GM23338 (cell line): ENCODE measurements around the gene PTH1R. TPM values are rescaled to one million over a fixed set of nuclear protein-coding genes. Genes with fewer than 3 reads are reported as not detected.

Source experiments
- ATAC-seq: fragments of 200-7000 bp; cut with Tn5 transposase; 3 replicates; pipeline ENCODE4 v1.9.1; 2020
- DNase-seq: peaks from one replicate; pipeline ENCODE4 v3.0.0-alpha.2; 2015; ENCODE audit warnings: low spot score
- H2AFZ ChIP-seq: fragments of 200-600 bp; sonication (generic); 2 replicates; pipeline ENCODE4 v1.8.0; 2016; ENCODE audit warnings: antibody characterized with exemption, mild to moderate bottlenecking, moderate library complexity
- H3F3A ChIP-seq: fragments of 200-600 bp; sonication (generic); replicated peaks from 2 replicates; pipeline ENCODE4 v1.8.0; 2017; ENCODE audit warnings: antibody characterized with exemption, mixed run types, low read depth
- H3K27ac ChIP-seq: fragments of 200-600 bp; sonication (generic); 2 replicates; pipeline ENCODE4 v1.6.1; 2016; ENCODE audit warnings: low read depth
- H3K27me3 ChIP-seq: fragments of 200-600 bp; sonication (generic); 2 replicates; pipeline ENCODE4 v1.8.0; 2016; ENCODE audit warnings: mild to moderate bottlenecking, mixed run types, moderate library complexity; ENCODE audit not compliant: insufficient read depth
- H3K36me3 ChIP-seq: fragments of 200-600 bp; sonication (generic); 2 replicates; pipeline ENCODE4 v1.8.0; 2016; ENCODE audit warnings: mild to moderate bottlenecking; ENCODE audit not compliant: insufficient read depth
- H3K4me1 ChIP-seq: fragments of 200-600 bp; sonication (generic); 2 replicates; pipeline ENCODE4 v1.8.0; 2016; ENCODE audit warnings: mild to moderate bottlenecking, moderate library complexity; ENCODE audit not compliant: insufficient read depth
- H3K4me2 ChIP-seq: fragments of 200-600 bp; sonication (generic); 2 replicates; pipeline ENCODE4 v1.7.1; 2017; ENCODE audit warnings: mixed run types
- H3K4me3 ChIP-seq: fragments of 200-600 bp; sonication (generic); 2 replicates; pipeline ENCODE4 v1.6.1; 2016; ENCODE audit warnings: mixed run types
- H3K79me2 ChIP-seq: fragments of 200-600 bp; sonication (generic); replicated peaks from 2 replicates; pipeline ENCODE4 v1.8.0; 2017; ENCODE audit warnings: mild to moderate bottlenecking; ENCODE audit not compliant: insufficient read depth
- H3K9me2 ChIP-seq: fragments of 200-600 bp; sonication (generic); 2 replicates; pipeline ENCODE4 v1.8.0; 2017; ENCODE audit not compliant: insufficient read depth
- H4K20me1 ChIP-seq: fragments of 200-600 bp; sonication (generic); replicated peaks from 2 replicates; pipeline ENCODE4 v1.8.0; 2017; ENCODE audit warnings: mild to moderate bottlenecking; ENCODE audit not compliant: insufficient read depth
- H3K27ac Mint-ChIP-seq: 2 replicates; pipeline ENCODE4 v1.8.0; 2020; ENCODE audit warnings: inconsistent platforms, mild to moderate bottlenecking, moderate library complexity, mixed read lengths
- H3K27me3 Mint-ChIP-seq: 3 replicates; pipeline ENCODE4 v1.8.0; 2022; ENCODE audit warnings: low read depth, mild to moderate bottlenecking, moderate library complexity, mixed read lengths, inconsistent platforms; ENCODE audit not compliant: insufficient read depth, poor library complexity
- H3K36me3 Mint-ChIP-seq: 3 replicates; pipeline ENCODE4 v1.8.0; 2021; ENCODE audit warnings: low read depth, mild to moderate bottlenecking, inconsistent platforms, moderate library complexity, mixed read lengths
- H3K4me1 Mint-ChIP-seq: 3 replicates; pipeline ENCODE4 v1.8.0; 2020; ENCODE audit warnings: mild to moderate bottlenecking, inconsistent platforms, mixed read lengths
- H3K4me3 Mint-ChIP-seq: 3 replicates; pipeline ENCODE4 v1.8.0; 2021; ENCODE audit warnings: moderate library complexity, mild to moderate bottlenecking, inconsistent platforms, mixed read lengths
- H3K9me3 Mint-ChIP-seq: 3 replicates; pipeline ENCODE4 v1.8.0; 2020; ENCODE audit warnings: moderate library complexity, mild to moderate bottlenecking, inconsistent platforms, mixed read lengths
- CTCF ChIP-seq, 2 experiments: fragments of 200-600 bp in 1 of 2; sonication (generic) in 1 of 2; conservative IDR thresholded peaks; 2 replicates each; pipeline versions ENCODE4 v1.5.1 to v1.6.1; 2016 to 2017; ENCODE audit warnings: antibody characterized with exemption in 2 of 2, low read depth in 2 of 2, mild to moderate bottlenecking in 2 of 2, moderate library complexity in 1 of 2
- EZH2phosphoT487 ChIP-seq: fragments of 200-600 bp; sonication (generic); IDR thresholded peaks from one replicate; pipeline ENCODE4 v1.8.1; 2018; ENCODE audit warnings: antibody characterized with exemption; ENCODE audit not compliant: unreplicated experiment
- JUNB ChIP-seq: IDR thresholded peaks from one replicate; pipeline ENCODE4 v1.6.1; 2016; ENCODE audit warnings: antibody characterized with exemption; ENCODE audit not compliant: unreplicated experiment
- NANOG ChIP-seq: IDR thresholded peaks from 2 replicates; pipeline ENCODE4 v1.6.1; 2016; ENCODE audit warnings: antibody characterized with exemption, borderline replicate concordance
- REST ChIP-seq: IDR thresholded peaks from one replicate; pipeline ENCODE4 v1.6.1; 2018; ENCODE audit warnings: antibody characterized with exemption; ENCODE audit not compliant: unreplicated experiment
- STAT1 ChIP-seq: IDR thresholded peaks from one replicate; pipeline ENCODE4 v1.6.1; 2016; ENCODE audit warnings: antibody characterized with exemption; ENCODE audit not compliant: unreplicated experiment
- ZNF114 ChIP-seq: fragments of 250-450 bp; sonication (Bioruptor Pico); IDR thresholded peaks from 2 replicates; pipeline ENCODE4 v1.5.0; 2020; ENCODE audit warnings: mild to moderate bottlenecking, moderate library complexity
- ZNF331 ChIP-seq: fragments of 250-450 bp; sonication (Bioruptor Pico); IDR thresholded peaks from 2 replicates; pipeline ENCODE4 v1.5.0; 2020; ENCODE audit warnings: low read depth, mild to moderate bottlenecking, moderate library complexity
- polyA plus RNA-seq: library from polyadenylated mRNA; unstranded; fragments of >200 nt; fragmentation: Nextera tagmentation; extraction: Ambion mirVana; gene quantifications from 2 replicates; pipeline ENCODE4 v1.2.1, GENCODE V29; 2016
- total RNA-seq: library from RNA; depleted of rRNA; stranded (reverse); fragments of >200 nt; shearing (Covaris generic); gene quantifications from 2 replicates; pipeline ENCODE4 v1.2.3, GENCODE V29; 2014
- TF ChIP-seq, protein P1 (sequence below): fragments of 250-450 bp; sonication (Bioruptor Pico); IDR thresholded peaks from 2 replicates; pipeline ENCODE4 v1.5.0; 2020; ENCODE audit warnings: mild to moderate bottlenecking, moderate library complexity

Gene PTH1R
- total and polyA plus RNA-seq, 2 experiments from 2014 or later: 1.3 to 1.9 TPM

- TF ChIP-seq REST (no peak), CTCF (conservative IDR thresholded peaks at IDR 0.05; ENCODE audit: low read depth in 2 of 2) (no peak), ZNF114 (CRISPR knock-in tag) (no peak)
Observed at GRCh38 chr3:46921041-46921440, 43.5 kb downstream of the PTH1R start (continued).

DNA sequence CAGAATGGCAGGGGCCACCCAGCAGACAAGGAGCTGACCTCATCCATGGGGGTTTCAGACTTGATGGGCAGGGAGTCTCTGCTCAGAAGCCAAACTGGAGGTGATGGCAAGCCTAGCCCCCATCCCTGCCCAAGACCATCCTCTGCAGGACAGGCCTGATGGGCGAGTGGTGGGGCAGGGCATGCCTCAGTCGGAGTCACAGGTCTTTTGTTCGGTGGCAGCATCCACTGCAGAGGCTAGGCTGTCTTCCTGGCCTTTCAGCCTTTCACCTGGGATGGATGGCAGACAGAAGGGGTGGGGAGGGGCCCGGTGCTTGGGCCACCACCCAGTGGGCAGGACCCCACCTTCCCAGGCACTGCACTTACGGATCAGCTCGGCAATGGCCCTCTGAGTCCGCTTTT is 44.4 kb downstream of the PTH1R start:
- H3K27me3 Mint-ChIP-seq: peaks cover 7% of the 10 kb centered on the region
- Histone ChIP-seq H2AFZ (no peak overlapping the region), H3K9me2 (no peaks in the 10 kb centered on the region; the same call in 1 of the 2 replicates), H3K27me3 (no peaks in the 10 kb centered on the region), H3K4me1 (no peaks in the 10 kb centered on the region), H3K79me2 (no peaks in the 10 kb centered on the region), H3K27ac (no peak overlapping the region), H3F3A (0 out of 2 replicates have a peak, but pooled peaks cover 13% of the 10 kb centered on the region), H4K20me1 (peaks cover 14% of the 10 kb centered on the region; the same call in 1 of the 2 replicates), H3K4me2 (no peak overlapping the region), H3K36me3 (peaks cover 37% of the 10 kb centered on the region), H3K4me3 (no peak overlapping the region)
- H3K4me1 Mint-ChIP-seq: no peaks in the 10 kb centered on the region
- no peak for ATAC-seq
- no peak overlapping the region for H3K4me3 Mint-ChIP-seq
- no peak overlapping the region for H3K27ac Mint-ChIP-seq
- H3K36me3 Mint-ChIP-seq: peaks cover 75% of the 10 kb centered on the region
- DNase-seq: no peak
- H3K9me3 Mint-ChIP-seq: peaks cover 14% of the 10 kb centered on the region; the same call in 2 of the 3 replicates
- TF ChIP-seq JUNB (no peak), ZNF331 (CRISPR knock-in tag) (no peak), EZH2phosphoT487 (no peak), REST (no peak), STAT1 (no peak), NANOG (no peak)
- TF ChIP-seq, protein P1, sequence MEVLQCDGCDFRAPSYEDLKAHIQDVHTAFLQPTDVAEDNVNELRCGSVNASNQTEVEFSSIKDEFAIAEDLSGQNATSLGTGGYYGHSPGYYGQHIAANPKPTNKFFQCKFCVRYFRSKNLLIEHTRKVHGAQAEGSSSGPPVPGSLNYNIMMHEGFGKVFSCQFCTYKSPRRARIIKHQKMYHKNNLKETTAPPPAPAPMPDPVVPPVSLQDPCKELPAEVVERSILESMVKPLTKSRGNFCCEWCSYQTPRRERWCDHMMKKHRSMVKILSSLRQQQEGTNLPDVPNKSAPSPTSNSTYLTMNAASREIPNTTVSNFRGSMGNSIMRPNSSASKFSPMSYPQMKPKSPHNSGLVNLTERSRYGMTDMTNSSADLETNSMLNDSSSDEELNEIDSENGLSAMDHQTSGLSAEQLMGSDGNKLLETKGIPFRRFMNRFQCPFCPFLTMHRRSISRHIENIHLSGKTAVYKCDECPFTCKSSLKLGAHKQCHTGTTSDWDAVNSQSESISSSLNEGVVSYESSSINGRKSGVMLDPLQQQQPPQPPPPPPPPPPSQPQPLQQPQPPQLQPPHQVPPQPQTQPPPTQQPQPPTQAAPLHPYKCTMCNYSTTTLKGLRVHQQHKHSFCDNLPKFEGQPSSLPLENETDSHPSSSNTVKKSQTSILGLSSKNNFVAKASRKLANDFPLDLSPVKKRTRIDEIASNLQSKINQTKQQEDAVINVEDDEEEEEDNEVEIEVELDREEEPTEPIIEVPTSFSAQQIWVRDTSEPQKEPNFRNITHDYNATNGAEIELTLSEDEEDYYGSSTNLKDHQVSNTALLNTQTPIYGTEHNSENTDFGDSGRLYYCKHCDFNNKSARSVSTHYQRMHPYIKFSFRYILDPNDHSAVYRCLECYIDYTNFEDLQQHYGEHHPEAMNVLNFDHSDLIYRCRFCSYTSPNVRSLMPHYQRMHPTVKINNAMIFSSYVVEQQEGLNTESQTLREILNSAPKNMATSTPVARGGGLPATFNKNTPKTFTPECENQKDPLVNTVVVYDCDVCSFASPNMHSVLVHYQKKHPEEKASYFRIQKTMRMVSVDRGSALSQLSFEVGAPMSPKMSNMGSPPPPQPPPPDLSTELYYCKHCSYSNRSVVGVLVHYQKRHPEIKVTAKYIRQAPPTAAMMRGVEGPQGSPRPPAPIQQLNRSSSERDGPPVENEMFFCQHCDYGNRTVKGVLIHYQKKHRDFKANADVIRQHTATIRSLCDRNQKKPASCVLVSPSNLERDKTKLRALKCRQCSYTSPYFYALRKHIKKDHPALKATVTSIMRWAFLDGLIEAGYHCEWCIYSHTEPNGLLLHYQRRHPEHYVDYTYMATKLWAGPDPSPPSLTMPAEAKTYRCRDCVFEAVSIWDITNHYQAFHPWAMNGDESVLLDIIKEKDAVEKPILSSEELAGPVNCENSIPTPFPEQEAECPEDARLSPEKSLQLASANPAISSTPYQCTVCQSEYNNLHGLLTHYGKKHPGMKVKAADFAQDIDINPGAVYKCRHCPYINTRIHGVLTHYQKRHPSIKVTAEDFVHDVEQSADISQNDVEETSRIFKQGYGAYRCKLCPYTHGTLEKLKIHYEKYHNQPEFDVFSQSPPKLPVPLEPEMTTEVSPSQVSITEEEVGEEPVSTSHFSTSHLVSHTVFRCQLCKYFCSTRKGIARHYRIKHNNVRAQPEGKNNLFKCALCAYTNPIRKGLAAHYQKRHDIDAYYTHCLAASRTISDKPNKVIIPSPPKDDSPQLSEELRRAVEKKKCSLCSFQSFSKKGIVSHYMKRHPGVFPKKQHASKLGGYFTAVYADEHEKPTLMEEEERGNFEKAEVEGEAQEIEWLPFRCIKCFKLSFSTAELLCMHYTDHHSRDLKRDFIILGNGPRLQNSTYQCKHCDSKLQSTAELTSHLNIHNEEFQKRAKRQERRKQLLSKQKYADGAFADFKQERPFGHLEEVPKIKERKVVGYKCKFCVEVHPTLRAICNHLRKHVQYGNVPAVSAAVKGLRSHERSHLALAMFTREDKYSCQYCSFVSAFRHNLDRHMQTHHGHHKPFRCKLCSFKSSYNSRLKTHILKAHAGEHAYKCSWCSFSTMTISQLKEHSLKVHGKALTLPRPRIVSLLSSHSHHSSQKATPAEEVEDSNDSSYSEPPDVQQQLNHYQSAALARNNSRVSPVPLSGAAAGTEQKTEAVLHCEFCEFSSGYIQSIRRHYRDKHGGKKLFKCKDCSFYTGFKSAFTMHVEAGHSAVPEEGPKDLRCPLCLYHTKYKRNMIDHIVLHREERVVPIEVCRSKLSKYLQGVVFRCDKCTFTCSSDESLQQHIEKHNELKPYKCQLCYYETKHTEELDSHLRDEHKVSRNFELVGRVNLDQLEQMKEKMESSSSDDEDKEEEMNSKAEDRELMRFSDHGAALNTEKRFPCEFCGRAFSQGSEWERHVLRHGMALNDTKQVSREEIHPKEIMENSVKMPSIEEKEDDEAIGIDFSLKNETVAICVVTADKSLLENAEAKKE (CRISPR knock-in tag): no peak
